ENCODE measurements around the gene ABR.
"Not testable (repeated sequence)": the region's sequence is repeated elsewhere in the genome, so short reads cannot be mapped to it uniquely, and the experiment has no call there.

Gene ABR

DNA sequence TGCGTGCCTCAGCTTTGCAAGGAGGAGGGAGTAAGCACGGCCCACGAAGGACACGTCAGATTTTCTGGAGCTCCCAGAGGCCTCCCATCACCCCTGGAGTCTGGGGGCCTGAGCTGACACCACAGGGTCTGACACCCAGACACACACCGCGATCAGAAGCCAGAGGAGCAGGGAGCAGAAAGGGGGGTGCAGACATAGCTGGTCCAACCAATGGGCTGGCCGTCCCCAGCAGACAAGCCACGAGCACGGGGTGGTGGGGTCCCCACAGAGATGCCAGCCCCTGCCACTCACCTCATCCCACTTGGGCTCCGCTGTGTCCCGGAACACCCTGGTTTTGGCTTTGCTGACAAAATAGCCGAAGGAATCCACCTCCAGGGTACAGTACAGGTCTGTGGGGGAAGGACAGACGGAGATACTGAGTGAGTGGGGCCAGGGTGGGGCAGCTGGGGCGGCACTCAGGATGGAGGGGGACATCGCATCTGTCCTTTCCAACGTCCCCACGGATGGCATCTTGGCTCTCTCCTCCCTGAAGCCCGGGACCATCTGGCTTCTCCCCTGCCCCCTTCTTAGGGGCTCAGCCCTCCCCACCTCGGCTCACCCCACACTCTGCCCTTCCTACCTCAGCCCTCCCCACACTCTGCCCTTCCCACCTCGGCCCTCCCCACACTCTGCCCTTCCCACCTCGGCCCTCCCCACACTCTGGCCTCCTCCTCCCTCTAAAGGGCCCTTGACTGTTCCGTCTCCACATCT is 129.4 kb downstream of the ABR start:
- in situ Hi-C loops (cut with MboI; ENCODE audit: low sequenced_read_pairs), result no loop called here

DNA sequence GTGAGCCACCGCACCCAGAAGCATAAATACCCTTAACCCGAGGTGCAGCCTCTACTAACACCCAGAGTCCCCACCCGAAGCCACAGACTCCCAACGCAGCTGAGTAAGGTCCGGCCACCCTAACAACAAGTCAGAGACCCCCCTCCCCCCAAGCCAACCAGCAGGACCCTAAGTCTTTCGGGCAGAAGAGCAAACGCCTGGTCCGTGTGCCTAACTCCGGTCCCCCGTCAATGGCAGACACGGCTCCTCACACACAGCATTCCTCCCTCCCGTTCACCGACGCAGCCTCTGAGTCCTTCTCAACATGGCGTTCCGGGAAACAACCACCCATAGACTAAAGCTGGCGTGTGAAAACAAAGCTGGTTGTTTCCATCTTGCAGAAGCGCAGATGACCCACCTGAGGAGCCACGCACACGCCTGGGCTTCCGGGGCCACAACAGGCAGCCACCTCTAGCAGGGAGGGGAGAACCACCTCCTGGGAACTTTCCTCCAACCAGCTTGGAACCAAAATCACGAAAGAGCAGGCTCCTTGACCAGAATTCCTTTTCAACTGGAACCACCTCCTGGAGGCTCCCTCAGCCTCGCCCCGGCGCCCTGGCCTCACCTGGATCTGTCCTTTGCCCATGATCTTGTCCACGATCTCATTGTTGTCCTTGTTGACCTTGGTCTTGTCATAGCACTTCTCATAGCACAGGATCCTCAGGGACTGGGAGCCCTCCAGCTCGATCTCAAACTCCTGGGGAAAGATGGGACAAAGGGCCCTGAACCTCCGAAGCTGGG is 130.1 kb downstream of the ABR start:
- in situ Hi-C loops (cut with MboI; ENCODE audit: low sequenced_read_pairs), result no loop called here

DNA sequence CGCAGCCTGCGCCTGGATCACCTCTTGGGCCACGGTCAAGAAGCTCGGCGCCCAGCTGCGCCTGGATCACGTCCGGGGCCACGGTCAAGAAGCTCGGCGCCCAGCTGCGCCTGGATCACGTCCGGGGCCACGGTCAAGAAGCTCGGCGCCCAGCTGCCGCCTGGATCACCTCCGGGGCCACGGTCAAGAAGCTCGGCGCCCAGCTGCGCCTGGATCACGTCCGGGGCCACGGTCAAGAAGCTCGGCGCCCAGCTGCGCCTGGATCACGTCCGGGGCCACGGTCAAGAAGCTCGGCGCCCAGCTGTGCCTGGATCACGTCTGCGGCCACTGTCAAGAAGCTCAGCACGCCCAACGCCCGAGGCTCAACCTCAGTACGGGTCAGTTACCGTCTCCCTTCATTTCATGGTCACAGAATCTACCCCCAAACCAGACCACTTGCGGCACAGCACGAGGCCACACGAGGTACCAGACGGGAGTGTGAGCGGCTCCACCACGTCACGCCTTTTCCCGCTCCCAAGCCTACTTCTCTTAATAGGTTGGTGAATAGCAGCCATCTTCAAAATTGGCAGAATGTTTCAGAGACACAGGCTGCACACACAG is 131.2 kb downstream of the ABR start:
- in situ Hi-C loops (cut with MboI; ENCODE audit: low sequenced_read_pairs), result not testable (repeated sequence)

DNA sequence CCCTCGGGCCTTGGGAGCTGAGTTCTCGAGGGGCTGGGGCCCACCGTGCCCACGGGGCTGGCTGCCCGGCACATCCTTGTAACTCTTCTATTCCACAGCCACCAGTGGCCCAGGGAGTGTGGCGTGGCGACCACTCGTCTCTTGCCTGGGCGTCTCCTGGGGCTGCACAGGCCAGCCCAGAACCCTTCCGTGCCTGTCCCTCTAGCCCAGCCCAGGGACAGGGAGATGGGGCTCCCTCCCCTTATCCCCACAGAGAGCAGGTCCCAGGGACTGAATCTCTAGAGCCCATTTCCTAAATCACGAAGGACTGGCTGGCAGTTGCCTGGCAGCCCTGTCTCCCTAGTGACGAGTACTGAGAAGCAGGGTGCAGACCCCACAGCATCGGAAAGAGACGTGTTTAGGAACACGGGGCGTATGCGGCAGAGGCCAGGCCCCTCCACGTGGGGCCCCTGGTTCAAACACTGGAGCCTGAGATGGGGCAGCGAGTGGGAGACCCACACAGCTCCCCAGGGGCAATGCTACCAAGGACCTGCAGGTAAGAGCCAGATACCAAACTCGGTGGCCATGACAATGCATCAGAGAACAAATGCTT is 131.8 kb downstream of the ABR start:
- in situ Hi-C loops (cut with MboI; ENCODE audit: low sequenced_read_pairs), result no loop called here

DNA sequence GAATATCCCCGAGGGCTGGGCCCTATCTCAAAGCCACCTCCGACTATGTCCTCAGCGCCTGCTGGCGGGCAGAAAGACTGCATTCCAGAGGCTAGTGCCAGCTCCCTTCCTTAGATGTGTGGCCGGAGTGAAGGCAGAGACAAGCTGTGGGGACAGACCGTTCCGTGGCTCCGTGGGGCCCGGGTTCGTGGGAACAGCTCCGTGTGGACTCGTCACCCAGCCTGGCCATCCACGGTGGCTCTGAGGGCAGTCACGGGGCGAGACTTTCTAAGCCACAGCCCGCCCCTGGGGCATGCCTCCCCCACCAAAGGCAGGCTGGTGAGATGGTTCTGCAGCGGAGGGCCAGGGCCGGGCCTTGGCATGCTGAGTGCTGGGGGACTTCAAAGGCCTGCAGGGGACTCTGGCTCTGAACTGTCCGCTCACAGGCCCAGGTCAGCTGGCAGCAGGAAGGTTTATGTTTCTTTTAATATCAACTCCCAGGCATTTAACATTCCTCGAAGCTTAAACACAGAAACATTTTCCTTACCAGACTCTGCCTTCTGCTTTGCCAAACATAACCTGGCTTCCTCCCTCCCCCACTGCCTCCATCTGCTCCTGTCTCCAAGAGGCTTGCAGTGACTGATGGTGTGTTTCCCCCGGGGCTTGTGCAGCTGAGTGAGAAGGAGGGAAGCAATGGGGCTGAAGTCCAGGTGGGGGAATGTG is 132.5 kb downstream of the ABR start:
- in situ Hi-C loops (cut with MboI; ENCODE audit: low sequenced_read_pairs), result no loop called here

DNA sequence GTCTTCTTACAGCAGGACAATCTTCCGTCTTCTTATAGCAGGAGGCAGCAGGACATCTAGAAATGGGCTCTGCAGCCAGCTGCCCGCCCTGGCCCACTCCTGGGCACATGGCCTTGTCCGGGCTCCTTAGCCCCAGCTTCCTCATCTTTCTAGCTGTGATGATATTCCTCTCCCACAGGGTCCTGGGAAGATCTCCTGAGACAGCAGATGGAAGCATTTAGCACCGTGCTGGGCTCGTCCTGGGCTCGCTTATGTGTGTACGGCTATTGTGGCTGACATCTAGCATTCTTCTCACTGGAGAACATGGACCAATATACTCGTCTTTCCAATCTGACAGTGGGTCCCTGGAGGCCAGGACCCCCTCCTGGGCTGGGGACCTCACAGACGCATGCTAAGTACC is 134.3 kb downstream of the ABR start:
- in situ Hi-C loops (cut with MboI; ENCODE audit: low sequenced_read_pairs), result no loop called here

DNA sequence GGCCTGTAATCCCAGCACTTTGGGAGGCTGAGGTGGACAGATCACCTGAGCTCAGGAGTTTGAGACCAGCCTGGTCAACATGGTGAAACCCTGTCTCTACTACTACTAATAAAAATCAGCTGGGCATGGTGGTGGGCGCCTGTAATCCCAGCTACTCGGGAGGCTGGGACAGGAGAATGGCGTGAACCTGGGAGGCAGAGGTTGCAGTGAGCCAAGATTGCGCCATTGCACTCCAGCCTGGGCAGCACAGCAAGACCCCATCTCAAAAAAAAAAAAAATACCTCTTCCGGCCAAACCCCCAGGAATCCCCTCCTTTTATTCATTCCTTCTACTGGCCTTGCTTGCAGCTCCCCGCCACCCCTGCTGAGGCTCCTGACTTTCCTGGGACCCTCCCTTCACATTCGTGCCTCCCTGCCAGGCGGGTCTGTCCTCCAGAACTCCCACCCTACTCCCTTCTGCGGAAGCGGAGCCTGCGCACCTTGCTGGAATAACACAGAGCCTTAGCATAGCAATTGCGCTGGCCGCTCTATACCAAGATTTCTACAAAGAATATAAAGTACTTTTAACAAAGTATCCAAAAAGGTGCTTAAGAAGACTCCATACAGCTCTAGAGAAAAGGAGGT is 135.3 kb downstream of the ABR start:
- in situ Hi-C loops (cut with MboI; ENCODE audit: low sequenced_read_pairs), result not testable (repeated sequence)

DNA sequence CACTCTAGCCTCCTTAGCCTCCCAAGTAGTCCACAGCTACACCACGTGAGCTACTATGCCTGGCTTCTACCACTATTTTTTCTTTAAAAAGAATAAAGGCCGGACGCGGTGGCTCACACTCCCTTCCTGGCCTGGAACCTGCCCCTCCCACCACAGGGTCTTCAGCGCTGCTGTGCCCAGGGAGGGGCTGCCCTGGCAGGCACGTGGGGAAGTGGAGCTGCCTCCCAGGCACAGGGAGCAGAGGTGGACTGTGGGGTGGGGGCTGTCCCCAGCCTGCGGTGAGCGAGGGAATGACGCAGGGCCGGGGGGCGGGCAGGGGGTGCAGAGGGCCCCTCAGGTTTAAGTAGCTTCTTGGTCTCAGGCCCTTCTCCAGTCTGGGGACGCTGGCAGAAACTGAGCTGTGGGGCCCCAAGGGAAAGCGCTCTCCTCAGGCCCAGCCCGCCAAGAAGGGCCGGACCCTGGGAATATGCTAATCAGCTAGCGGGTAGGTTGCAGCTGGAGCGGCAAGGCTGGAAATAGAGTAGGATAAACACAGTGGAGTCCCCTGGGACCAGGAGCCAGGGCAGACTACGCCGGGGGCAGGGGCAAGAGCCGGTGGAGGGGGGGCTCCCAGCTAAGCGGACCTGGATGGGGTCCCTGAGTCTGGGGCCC is 136.1 kb downstream of the ABR start:
- in situ Hi-C loops (cut with MboI; ENCODE audit: low sequenced_read_pairs), result no loop called here

DNA sequence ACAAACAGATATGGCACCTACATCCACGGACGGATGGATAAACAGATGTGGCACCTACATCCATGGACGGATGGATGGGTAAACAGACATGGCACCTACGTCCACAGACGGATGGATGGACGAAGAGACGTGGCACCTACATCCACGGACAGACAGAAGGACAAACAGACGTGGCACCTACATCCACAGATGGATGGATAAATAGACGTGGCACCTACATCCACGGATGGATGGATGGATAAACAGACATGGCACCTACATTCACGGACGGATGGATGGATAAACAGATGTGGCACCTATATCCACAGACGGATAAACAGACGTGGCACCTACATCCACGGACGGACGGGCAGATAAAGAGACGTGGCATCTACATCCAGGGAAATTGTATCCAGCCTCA is 137.3 kb downstream of the ABR start:
- in situ Hi-C loops (cut with MboI; ENCODE audit: low sequenced_read_pairs), result no loop called here

DNA sequence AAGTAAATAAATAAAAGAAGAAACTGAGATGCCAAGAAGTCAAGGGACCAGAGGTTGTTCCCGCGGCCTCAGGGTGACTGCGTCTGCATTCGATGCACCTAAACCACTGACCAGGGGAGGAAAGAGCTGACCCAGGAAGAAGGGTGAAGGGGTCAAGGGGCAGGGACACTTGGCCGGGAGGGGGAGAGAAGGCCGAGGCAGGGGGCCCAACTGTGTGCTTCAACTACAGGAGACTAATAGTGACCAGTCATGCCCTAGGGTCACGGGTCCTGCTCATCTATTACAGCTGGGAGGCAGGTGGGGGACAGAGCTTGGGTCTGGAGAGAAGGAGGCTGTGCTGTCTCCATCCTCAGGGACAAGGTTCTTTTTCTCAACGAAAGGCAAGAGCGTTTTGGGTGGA is 138.0 kb downstream of the ABR start:
- in situ Hi-C loops (cut with MboI; ENCODE audit: low sequenced_read_pairs), result no loop called here

DNA sequence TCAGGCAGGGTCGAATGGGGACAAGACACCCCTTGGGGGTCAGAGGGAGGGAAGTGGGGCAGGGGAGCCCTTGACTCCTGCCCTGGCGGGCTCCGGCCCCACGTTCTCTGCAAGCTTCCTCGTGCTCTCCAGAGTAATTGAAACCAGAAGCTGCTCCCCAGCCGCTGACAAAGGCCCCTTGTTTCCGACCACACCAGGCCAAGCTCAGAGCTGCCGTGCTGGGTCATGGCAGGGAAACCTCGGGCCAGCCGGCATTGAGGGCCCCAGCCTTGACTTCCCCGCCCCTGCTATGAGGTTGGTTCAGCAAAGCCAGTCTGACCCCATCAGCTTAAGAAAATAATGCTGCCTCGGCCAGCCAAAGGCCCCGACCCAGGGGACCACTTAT is 139.6 kb downstream of the ABR start:
- in situ Hi-C loops (cut with MboI; ENCODE audit: low sequenced_read_pairs), result no loop called here

DNA sequence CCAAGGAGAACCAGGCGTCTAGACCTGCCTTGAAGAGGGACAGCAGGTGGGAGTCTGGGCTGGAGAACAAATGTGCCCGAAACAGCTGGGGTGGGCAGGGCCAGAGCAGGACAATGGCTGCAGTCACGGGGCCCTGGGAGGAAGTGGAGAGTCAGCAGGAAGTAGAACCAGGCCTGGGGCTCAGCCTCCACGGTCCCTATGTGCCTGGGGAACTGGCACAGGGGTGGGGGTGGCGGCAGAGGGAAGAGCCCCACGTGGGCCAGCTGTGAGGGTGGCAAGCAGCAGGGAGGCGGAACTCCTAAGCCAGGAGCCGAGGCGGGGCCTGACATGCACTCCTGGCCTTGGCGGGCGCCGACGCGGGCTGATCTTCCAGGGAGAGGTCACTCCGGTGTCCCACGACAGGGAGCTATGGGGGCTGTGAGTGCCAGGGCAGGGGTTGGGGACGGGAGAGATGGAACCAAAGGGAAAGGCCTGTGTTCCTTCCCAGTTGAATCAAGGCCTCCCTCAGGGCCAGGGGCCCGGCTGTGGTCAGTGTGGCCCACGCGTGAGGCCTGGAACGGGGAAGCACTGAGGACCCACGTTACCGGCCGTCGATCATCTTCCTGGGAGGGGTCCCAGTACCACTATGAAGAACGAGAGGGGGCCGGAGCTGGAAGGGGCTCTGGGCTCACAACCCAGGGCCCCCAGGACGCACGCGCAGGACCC is 140.1 kb downstream of the ABR start:
- in situ Hi-C loops (cut with MboI; ENCODE audit: low sequenced_read_pairs), result no loop called here

DNA sequence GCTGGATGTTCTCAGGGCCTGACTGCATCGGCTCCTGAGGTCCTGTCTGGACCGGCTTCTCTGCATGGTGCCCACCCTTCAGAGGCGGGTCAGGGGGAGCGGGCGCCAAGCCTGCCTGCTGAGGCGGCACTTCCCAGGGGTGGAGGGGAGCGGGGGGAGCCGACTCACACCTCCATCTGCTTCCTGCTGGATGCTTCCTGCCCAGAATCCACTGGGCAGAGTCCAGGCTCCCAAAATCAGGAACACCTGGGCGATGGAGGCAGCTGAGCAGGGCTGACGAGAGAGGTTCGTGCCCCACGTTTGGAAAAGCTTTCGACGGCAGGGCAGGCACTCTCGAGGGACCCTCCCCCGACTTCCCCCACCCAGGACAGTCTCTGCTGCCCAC is 140.7 kb downstream of the ABR start:
- in situ Hi-C loops (cut with MboI; ENCODE audit: low sequenced_read_pairs), result no loop called here

DNA sequence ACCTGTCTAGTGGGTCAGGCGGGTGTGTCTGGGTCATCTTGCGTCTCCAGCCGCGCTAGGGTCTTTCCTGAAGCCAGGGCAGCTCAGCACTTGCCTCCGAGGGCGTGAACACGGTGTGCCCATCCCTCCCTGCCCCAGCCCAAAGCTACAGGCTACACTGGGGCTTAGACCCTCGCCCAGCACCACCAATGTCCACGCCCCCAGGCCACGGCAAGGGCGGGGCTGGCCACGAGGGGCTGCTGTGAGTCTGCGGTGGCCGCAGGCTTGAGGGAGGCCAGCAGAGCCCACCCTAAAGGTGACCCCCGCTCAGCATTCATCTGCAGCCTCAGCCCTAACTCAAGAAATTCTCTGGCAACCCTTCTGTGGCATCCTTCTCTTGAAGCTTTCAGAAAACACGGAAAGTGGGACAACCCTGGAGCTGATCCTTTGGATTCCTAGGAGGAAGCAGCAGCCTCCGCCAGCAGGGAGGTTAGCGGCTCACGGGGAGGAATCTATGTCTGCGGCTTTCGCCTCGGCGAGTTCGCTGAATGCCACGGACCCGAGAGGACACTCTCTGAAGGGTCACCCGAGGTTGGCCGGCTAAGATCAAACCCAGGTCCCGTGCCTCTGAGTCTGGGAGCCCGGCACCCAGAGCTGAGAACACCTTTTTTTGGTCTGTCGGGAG is 141.2 kb downstream of the ABR start:
- in situ Hi-C loops (cut with MboI; ENCODE audit: low sequenced_read_pairs), result no loop called here

DNA sequence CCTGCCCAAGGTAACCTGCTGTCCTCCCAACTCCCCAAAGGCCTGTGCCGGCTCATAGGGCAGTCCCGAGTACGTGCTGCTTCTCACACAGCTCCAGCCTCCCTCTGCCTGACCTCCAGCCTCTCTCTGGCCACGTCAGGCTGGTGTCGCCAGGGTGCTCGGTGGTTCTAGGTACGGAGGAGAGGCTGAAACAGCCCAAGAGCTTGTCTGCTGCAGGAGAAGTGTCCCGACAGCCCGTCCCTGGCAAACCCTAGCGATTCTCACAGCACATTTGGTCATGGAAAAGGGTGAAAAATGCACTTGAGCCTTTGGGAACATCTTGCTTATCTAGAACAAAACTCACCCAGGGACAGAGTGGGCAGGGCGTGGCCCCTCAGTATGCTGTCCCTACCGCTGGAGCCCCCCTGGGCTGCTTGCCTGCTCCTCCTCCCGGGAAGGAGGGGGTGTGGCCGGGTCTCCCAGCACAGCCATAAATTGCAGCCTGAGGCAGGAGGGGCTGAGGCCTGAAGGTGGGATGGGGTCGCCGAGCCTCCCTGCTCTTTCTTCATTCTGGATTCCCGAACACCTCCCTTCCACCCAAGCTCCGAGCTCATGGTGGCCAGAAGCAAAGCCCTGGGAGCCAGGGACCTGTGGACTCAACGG is 142.4 kb downstream of the ABR start:
- in situ Hi-C loops (cut with MboI; ENCODE audit: low sequenced_read_pairs), result no loop called here

DNA sequence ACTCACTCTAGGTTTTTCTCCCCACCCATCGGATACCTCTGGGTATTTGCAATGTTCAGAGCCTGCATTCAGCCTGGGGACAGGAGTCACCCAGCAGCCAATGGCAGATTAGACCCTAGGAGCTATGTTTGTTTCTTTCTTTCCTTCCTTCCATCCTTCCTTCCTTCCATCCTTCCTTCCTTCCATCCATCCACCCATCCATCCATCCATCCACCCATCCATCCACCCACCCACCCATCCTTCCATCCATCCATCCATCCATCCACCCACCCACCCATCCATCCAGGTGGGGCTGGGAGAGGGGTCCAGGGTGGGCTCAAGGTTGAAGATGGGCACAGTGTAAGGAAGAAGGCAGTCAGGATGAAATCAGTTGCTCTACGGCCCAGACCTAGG is 142.9 kb downstream of the ABR start:
- in situ Hi-C loops (cut with MboI; ENCODE audit: low sequenced_read_pairs), result no loop called here

DNA sequence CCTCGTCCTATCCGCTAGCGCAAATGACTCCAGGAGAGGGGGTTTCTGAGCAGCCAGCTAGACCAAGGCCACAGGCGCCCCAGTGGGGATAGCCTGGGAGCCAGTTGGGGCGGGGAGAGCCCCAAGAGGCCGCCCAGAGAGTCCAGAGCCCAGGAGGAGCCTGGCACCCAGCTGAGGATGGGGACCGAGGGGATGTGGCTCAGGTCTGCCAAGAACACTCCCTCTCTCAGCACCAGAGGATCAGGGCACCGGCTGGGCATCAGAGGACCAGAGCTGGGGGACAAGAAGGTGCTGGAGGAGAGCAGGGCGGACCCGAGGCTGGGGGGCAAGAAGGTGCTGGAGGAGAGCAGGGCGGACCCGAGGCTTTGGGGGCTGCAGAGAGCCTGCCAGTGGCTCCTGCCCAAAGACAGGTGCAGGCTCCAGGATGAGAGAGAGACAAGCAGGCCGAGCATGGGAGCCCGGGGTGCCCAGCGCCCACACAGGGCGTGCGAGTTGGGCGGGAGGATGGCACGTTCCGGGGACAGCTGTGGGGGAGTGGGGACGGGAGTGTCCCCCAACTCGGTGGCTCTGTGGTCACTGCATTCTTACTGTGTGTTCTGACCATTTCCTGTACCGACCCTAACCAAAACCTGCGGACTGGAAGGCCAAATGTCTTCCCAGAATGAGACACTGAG is 143.5 kb downstream of the ABR start:
- in situ Hi-C loops (cut with MboI; ENCODE audit: low sequenced_read_pairs), result no loop called here

DNA sequence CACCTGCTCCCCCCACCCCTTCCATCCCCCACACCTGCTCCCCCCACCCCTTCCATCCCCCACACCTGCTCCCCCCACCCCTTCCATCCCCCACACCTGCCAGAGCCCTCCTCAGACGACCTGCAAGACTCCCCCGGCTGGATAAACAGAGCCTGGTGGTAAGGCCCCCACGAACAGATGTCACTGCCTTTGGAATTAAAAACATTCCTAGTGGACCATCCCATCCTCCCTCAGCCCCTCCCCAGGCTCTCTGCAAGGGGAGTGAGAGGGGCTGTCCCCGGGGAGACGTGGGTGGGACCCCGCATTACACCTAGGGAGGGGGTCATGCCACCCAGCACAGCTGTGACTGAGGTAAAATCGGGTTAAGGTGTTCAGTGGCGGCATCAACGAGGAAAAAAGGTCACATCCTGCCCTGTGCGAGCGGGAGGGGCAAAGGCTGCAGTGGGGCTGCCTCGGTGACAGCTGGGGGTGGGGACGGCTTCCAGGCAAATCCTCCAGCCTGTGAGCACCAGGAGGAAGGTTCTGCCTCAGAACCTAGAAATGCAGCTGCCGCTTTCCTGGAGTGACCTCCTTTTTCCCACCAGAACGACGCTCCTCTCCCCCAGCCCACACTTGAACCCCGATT is 144.1 kb downstream of the ABR start:
- in situ Hi-C loops (cut with MboI; ENCODE audit: low sequenced_read_pairs), result no loop called here

Data from HL-60/S4 (cell line).